Osteocyte (in vitro differentiated cells): ENCODE results near the gene PRKAR1B. TPM values are rescaled to one million over a fixed set of nuclear protein-coding genes. Genes with fewer than 3 reads are reported as not detected.

ENCODE experiments used
- DNase-seq: peaks from one replicate; pipeline ENCODE4 v3.0.0; 2021; ENCODE audit warnings: mixed read lengths; ENCODE audit not compliant: unreplicated experiment; ENCODE audit errors: extremely low spot score
- H3K27ac Mint-ChIP-seq: one replicate; pipeline ENCODE4 v1.8.0; 2021; ENCODE audit warnings: mild to moderate bottlenecking, mixed read lengths; ENCODE audit not compliant: unreplicated experiment
- H3K27me3 Mint-ChIP-seq: one replicate; pipeline ENCODE4 v1.8.0; 2021; ENCODE audit warnings: mixed read lengths; ENCODE audit not compliant: unreplicated experiment
- H3K36me3 Mint-ChIP-seq: one replicate; pipeline ENCODE4 v1.8.0; 2021; ENCODE audit warnings: mixed read lengths; ENCODE audit not compliant: unreplicated experiment
- H3K4me1 Mint-ChIP-seq: one replicate; pipeline ENCODE4 v1.8.0; 2021; ENCODE audit warnings: mixed read lengths; ENCODE audit not compliant: unreplicated experiment
- H3K4me3 Mint-ChIP-seq: one replicate; pipeline ENCODE4 v1.8.0; 2021; ENCODE audit warnings: mild to moderate bottlenecking, moderate library complexity, mixed read lengths; ENCODE audit not compliant: unreplicated experiment
- H3K9me3 Mint-ChIP-seq: one replicate; pipeline ENCODE4 v1.8.0; 2021; ENCODE audit warnings: mixed read lengths; ENCODE audit not compliant: unreplicated experiment
- CTCF ChIP-seq: fragments of 200-600 bp; sonication (generic); IDR thresholded peaks from 2 replicates; pipeline ENCODE4 v1.5.0; 2021; ENCODE audit warnings: antibody characterized with exemption, mild to moderate bottlenecking, moderate library complexity
- total RNA-seq: library from RNA; stranded (reverse); gene quantifications from 2 replicates; pipeline ENCODE4 v1.2.1, GENCODE V29; 2021

PRKAR1B gene
- total RNA-seq, 1 donor from 2014 or later = 12.0 TPM

- H3K27ac Mint-ChIP-seq = no peak overlapping the region
- H3K4me1 Mint-ChIP-seq = no peaks in the 10 kb centered on the region
- TF ChIP-seq CTCF = no peak
- no peaks in the 10 kb centered on the region for H3K27me3 Mint-ChIP-seq
- DNase-seq = no peak
- peaks cover 28% of the 10 kb centered on the region for H3K9me3 Mint-ChIP-seq
- no peak overlapping the region for H3K4me3 Mint-ChIP-seq
- peaks cover 9% of the 10 kb centered on the region for H3K36me3 Mint-ChIP-seq
Measured at GRCh38 chr7:623464-623863, 103.6 kb downstream of the PRKAR1B start.

GRCh38 chr7:621572-622285 lies 105.4 kb downstream of the PRKAR1B start:
- H3K36me3 Mint-ChIP-seq = peaks cover 9% of the 10 kb centered on the region
- H3K4me3 Mint-ChIP-seq = no peak overlapping the region
- no peaks in the 10 kb centered on the region for H3K27me3 Mint-ChIP-seq
- peaks cover 28% of the 10 kb centered on the region for H3K9me3 Mint-ChIP-seq
- no peak for TF ChIP-seq CTCF
- DNase-seq = no peak
- H3K27ac Mint-ChIP-seq = no peak overlapping the region
- H3K4me1 Mint-ChIP-seq = no peaks in the 10 kb centered on the region

- H3K27ac Mint-ChIP-seq = no peak overlapping the region
- H3K4me1 Mint-ChIP-seq = no peaks in the 10 kb centered on the region
- peaks cover 28% of the 10 kb centered on the region for H3K9me3 Mint-ChIP-seq
- H3K36me3 Mint-ChIP-seq = peaks cover 9% of the 10 kb centered on the region
- no peak overlapping the region for H3K4me3 Mint-ChIP-seq
- DNase-seq = no peak
- H3K27me3 Mint-ChIP-seq = no peaks in the 10 kb centered on the region
- TF ChIP-seq CTCF = no peak
Measured at GRCh38 chr7:620885-621284, 106.2 kb downstream of the PRKAR1B start.

GRCh38 chr7:620056-620455 lies 107.0 kb downstream of the PRKAR1B start:
- Mint-ChIP-seq H3K9me3 (peaks cover 26% of the 10 kb centered on the region), H3K4me1 (no peaks in the 10 kb centered on the region), H3K36me3 (peaks cover 7% of the 10 kb centered on the region), H3K4me3 (no peak overlapping the region), H3K27me3 (no peaks in the 10 kb centered on the region), H3K27ac (no peak overlapping the region)
- TF ChIP-seq CTCF = no peak
- no peak for DNase-seq

GRCh38 chr7:619368-619840 lies 107.7 kb downstream of the PRKAR1B start:
- Mint-ChIP-seq H3K36me3 (peaks cover 7% of the 10 kb centered on the region), H3K27ac (no peak overlapping the region), H3K4me1 (no peaks in the 10 kb centered on the region), H3K9me3 (peaks cover 19% of the 10 kb centered on the region), H3K27me3 (no peaks in the 10 kb centered on the region), H3K4me3 (no peak overlapping the region)
- no peak for TF ChIP-seq CTCF
- no peak for DNase-seq
